Gastroesophageal sphincter (tissue), 3 donors: ENCODE measurements around the gene CKMT1A.
"Not testable (repeated sequence)": the region's sequence is repeated elsewhere in the genome, so short reads cannot be mapped to it uniquely, and the experiment has no call there.

Source experiments
- POLR2A ChIP-seq, 2 donors: fragments of 450-650 bp; IDR thresholded peaks; one replicate each; pipeline ENCODE4 v1.6.1; 2017; ENCODE audit warnings: antibody characterized with exemption in 2 of 2, mild to moderate bottlenecking in 2 of 2, moderate library complexity in 1 of 2
- TF ChIP-seq, protein P1 (sequence below), 4 experiments: fragments of 200-600 bp in 2 of 4; fragments of 450-650 bp in 2 of 4; sonication (generic) in 1 of 4; IDR thresholded peaks; one replicate each; pipeline ENCODE4 v1.5.1; 2017 to 2019; ENCODE audit warnings: antibody characterized with exemption in 4 of 4, mild to moderate bottlenecking in 2 of 4, moderate library complexity in 2 of 4

DNA sequence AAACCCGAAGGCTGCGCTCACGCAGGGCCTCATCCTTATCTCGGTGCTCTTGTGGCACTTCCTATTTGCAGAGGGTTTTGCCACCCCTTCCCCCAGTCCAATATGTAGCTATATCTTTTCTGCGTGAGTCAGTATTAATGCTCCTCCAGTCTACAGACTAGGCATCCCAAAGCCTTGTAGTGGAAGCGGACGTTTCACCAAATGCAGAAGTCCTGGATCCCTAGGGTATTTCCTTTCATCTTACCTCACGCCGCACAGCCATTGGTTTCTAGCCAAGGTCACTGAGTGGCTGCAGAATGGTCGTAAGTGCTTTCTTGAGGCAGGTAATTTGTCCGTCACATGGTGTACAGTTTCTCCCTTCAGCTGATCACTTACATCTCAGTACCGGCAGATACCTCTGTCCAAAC is 53.2 kb downstream of the CKMT1A start:
- TF ChIP-seq, protein P1, sequence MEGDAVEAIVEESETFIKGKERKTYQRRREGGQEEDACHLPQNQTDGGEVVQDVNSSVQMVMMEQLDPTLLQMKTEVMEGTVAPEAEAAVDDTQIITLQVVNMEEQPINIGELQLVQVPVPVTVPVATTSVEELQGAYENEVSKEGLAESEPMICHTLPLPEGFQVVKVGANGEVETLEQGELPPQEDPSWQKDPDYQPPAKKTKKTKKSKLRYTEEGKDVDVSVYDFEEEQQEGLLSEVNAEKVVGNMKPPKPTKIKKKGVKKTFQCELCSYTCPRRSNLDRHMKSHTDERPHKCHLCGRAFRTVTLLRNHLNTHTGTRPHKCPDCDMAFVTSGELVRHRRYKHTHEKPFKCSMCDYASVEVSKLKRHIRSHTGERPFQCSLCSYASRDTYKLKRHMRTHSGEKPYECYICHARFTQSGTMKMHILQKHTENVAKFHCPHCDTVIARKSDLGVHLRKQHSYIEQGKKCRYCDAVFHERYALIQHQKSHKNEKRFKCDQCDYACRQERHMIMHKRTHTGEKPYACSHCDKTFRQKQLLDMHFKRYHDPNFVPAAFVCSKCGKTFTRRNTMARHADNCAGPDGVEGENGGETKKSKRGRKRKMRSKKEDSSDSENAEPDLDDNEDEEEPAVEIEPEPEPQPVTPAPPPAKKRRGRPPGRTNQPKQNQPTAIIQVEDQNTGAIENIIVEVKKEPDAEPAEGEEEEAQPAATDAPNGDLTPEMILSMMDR (IDR thresholded peaks at IDR 0.05): not testable (repeated sequence)
- TF ChIP-seq POLR2A (IDR thresholded peaks at IDR 0.05): not testable (repeated sequence)
